K562 (cell line): ENCODE data around the gene TUB.

ENCODE experiments used
- BMI1 ChIP-seq: fragments of 150-350 bp; IDR thresholded peaks from 2 replicates; pipeline ENCODE4 v1.6.1; 2014; ENCODE audit warnings: low read length
- CEBPB ChIP-seq: fragments of 450-650 bp; IDR thresholded peaks from 2 replicates; pipeline ENCODE4 v1.6.1; 2016; ENCODE audit warnings: missing genetic modification characterization, missing compliant biosample characterization
- CREB1 ChIP-seq, 2 experiments: sonication (generic) in 1 of 2; formaldehyde crosslinking in 1 of 2; IDR thresholded peaks; 2 replicates each; pipeline versions ENCODE4 v1.6.1 to v1.8.0; 2012 to 2022; ENCODE audit warnings: inconsistent platforms in 1 of 2, mild to moderate bottlenecking in 1 of 2, missing genetic modification reagents in 1 of 2, moderate library complexity in 1 of 2
- DNMT1 ChIP-seq: fragments of 450-650 bp; IDR thresholded peaks from 2 replicates; pipeline ENCODE4 v1.6.1; 2016; ENCODE audit warnings: antibody characterized with exemption, mild to moderate bottlenecking
- EP300 ChIP-seq: IDR thresholded peaks from 2 replicates; pipeline ENCODE4 v1.6.1; 2012; ENCODE audit warnings: low read length, improper control_type of control experiment
- EZH2 ChIP-seq: IDR thresholded peaks from 2 replicates; pipeline ENCODE4 v1.6.1; 2012; ENCODE audit warnings: low read depth, mild to moderate bottlenecking, inconsistent platforms, low read length, borderline replicate concordance
- GABPA ChIP-seq: fragments of 200-800 bp; sonication (Bioruptor generic); conservative IDR thresholded peaks from 2 replicates; pipeline ENCODE4 v1.6.1; 2016; ENCODE audit warnings: low read depth, missing genetic modification characterization, missing compliant biosample characterization
- GABPB1 ChIP-seq: sonication (generic); formaldehyde crosslinking; IDR thresholded peaks from 2 replicates; pipeline ENCODE4 v1.8.0; 2022; ENCODE audit warnings: mild to moderate bottlenecking, missing genetic modification reagents
- HNRNPUL1 ChIP-seq: fragments of 200-400 bp; formaldehyde crosslinking; IDR thresholded peaks from 2 replicates; pipeline ENCODE4 v1.6.1; 2017; ENCODE audit warnings: low read length
- POLR2A ChIP-seq: fragments of 450-650 bp; conservative IDR thresholded peaks from 2 replicates; pipeline ENCODE4 v1.6.1; 2016
- TCF7 ChIP-seq: sonication (generic); IDR thresholded peaks from 2 replicates; pipeline ENCODE4 v1.6.1; 2016; ENCODE audit warnings: antibody characterized with exemption, borderline replicate concordance
- TF ChIP-seq, protein P1 (sequence below), 2 experiments: fragments of 450-650 bp in 1 of 2; sonication (generic) in 1 of 2; formaldehyde crosslinking in 1 of 2; IDR thresholded peaks; 2 replicates each; pipeline versions ENCODE4 v1.7.1 to v1.9.0; 2016 to 2022; ENCODE audit warnings: inconsistent platforms in 1 of 2, mild to moderate bottlenecking in 1 of 2, missing genetic modification reagents in 1 of 2
- TF ChIP-seq, protein P2 (sequence below): fragments of 150-350 bp; IDR thresholded peaks from 2 replicates; pipeline ENCODE4 v1.6.1; 2014; ENCODE audit warnings: low read depth, mild to moderate bottlenecking, low read length, borderline replicate concordance

DNA sequence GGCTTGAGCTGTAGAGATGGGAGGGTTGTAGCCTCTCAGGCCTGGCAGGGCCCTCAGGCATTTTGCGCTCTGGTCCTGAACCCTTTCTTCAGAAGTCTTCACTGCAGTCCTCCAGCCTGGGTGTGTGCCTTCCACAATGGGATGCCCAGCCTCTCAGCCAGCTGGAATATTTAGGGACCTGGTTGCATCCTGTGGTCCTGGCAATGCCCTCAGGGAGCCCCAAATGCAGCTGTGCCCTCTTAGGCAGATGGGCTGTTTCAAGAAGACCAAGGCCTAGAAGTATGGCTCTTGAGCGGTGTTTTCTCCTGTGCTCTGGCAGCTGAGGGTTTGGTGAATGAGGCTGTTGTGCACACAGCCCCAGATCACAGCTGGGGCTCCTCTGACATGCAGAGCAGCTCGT lies 6.7 kb downstream of the TUB start:
- TF ChIP-seq, protein P1, sequence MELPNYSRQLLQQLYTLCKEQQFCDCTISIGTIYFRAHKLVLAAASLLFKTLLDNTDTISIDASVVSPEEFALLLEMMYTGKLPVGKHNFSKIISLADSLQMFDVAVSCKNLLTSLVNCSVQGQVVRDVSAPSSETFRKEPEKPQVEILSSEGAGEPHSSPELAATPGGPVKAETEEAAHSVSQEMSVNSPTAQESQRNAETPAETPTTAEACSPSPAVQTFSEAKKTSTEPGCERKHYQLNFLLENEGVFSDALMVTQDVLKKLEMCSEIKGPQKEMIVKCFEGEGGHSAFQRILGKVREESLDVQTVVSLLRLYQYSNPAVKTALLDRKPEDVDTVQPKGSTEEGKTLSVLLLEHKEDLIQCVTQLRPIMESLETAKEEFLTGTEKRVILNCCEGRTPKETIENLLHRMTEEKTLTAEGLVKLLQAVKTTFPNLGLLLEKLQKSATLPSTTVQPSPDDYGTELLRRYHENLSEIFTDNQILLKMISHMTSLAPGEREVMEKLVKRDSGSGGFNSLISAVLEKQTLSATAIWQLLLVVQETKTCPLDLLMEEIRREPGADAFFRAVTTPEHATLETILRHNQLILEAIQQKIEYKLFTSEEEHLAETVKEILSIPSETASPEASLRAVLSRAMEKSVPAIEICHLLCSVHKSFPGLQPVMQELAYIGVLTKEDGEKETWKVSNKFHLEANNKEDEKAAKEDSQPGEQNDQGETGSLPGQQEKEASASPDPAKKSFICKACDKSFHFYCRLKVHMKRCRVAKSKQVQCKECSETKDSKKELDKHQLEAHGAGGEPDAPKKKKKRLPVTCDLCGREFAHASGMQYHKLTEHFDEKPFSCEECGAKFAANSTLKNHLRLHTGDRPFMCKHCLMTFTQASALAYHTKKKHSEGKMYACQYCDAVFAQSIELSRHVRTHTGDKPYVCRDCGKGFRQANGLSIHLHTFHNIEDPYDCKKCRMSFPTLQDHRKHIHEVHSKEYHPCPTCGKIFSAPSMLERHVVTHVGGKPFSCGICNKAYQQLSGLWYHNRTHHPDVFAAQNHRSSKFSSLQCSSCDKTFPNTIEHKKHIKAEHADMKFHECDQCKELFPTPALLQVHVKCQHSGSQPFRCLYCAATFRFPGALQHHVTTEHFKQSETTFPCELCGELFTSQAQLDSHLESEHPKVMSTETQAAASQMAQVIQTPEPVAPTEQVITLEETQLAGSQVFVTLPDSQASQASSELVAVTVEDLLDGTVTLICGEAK (IDR thresholded peaks at IDR 0.05) = no peak
- TF ChIP-seq, protein P1 (CRISPR knock-in tag; IDR thresholded peaks at IDR 0.05) = no peak
- TF ChIP-seq, protein P2, sequence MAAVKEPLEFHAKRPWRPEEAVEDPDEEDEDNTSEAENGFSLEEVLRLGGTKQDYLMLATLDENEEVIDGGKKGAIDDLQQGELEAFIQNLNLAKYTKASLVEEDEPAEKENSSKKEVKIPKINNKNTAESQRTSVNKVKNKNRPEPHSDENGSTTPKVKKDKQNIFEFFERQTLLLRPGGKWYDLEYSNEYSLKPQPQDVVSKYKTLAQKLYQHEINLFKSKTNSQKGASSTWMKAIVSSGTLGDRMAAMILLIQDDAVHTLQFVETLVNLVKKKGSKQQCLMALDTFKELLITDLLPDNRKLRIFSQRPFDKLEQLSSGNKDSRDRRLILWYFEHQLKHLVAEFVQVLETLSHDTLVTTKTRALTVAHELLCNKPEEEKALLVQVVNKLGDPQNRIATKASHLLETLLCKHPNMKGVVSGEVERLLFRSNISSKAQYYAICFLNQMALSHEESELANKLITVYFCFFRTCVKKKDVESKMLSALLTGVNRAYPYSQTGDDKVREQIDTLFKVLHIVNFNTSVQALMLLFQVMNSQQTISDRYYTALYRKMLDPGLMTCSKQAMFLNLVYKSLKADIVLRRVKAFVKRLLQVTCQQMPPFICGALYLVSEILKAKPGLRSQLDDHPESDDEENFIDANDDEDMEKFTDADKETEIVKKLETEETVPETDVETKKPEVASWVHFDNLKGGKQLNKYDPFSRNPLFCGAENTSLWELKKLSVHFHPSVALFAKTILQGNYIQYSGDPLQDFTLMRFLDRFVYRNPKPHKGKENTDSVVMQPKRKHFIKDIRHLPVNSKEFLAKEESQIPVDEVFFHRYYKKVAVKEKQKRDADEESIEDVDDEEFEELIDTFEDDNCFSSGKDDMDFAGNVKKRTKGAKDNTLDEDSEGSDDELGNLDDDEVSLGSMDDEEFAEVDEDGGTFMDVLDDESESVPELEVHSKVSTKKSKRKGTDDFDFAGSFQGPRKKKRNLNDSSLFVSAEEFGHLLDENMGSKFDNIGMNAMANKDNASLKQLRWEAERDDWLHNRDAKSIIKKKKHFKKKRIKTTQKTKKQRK = no peak
- TF ChIP-seq EP300 = no peak
- TF ChIP-seq BMI1 = no peak
- TF ChIP-seq GABPA = no peak
- TF ChIP-seq CEBPB (tag) = no peak
- no peak for TF ChIP-seq CREB1 (IDR thresholded peaks at IDR 0.05)
- no peak for TF ChIP-seq CREB1 (CRISPR knock-in tag; IDR thresholded peaks at IDR 0.05)
- TF ChIP-seq GABPB1 (CRISPR knock-in tag) = no peak
- TF ChIP-seq HNRNPUL1 = no peak
- no peak for TF ChIP-seq TCF7
- TF ChIP-seq EZH2 = no peak
- no peak for TF ChIP-seq DNMT1
- no peak for TF ChIP-seq POLR2A
